HepG2 (cell line): ENCODE data around the gene TLCD1. TPM values are rescaled to one million over a fixed set of nuclear protein-coding genes. Genes with fewer than 3 reads are reported as not detected.

ENCODE experiments used
- ARHGAP35 ChIP-seq: sonication (generic); formaldehyde crosslinking; IDR thresholded peaks from 2 replicates; pipeline ENCODE4 v1.9.0; 2022; ENCODE audit warnings: mild to moderate bottlenecking, inconsistent platforms, moderate library complexity, missing genetic modification reagents, borderline replicate concordance
- BCL3 ChIP-seq: sonication (generic); formaldehyde crosslinking; IDR thresholded peaks from 2 replicates; pipeline ENCODE4 v1.5.1; 2020; ENCODE audit warnings: mild to moderate bottlenecking, missing genetic modification reagents, moderate library complexity
- CENPBD1 ChIP-seq: sonication (generic); formaldehyde crosslinking; IDR thresholded peaks from 2 replicates; pipeline ENCODE4 v1.8.0; 2022; ENCODE audit warnings: missing genetic modification reagents, low read depth, mild to moderate bottlenecking, borderline replicate concordance
- DPF2 ChIP-seq: sonication (generic); formaldehyde crosslinking; IDR thresholded peaks from 2 replicates; pipeline ENCODE4 v1.4.0; 2020; ENCODE audit warnings: mild to moderate bottlenecking, low read depth, missing genetic modification reagents, borderline replicate concordance
- NR3C1 ChIP-seq: sonication (generic); formaldehyde crosslinking; IDR thresholded peaks from 2 replicates; pipeline ENCODE4 v1.4.0; 2020; ENCODE audit warnings: missing genetic modification reagents
- REL ChIP-seq: sonication (generic); formaldehyde crosslinking; conservative IDR thresholded peaks from 2 replicates; pipeline ENCODE4 v1.8.0; 2022; ENCODE audit warnings: mild to moderate bottlenecking, missing genetic modification reagents, moderate library complexity
- RNF219 ChIP-seq: sonication (generic); formaldehyde crosslinking; IDR thresholded peaks from 2 replicates; pipeline ENCODE4 v1.5.0; 2020; ENCODE audit warnings: mild to moderate bottlenecking, missing genetic modification reagents
- SOX13 ChIP-seq, 3 experiments: fragments of 450-650 bp in 1 of 3; sonication (generic) in 1 of 3; formaldehyde crosslinking in 1 of 3; IDR thresholded peaks in 2 of 3; conservative IDR thresholded peaks in 1 of 3; 2 replicates each; pipeline versions ENCODE4 v1.5.0 to v1.6.1; 2016 to 2020; ENCODE audit warnings: antibody characterized with exemption in 1 of 3, mild to moderate bottlenecking in 1 of 3, missing compliant biosample characterization in 1 of 3, missing genetic modification reagents in 1 of 3, moderate library complexity in 1 of 3
- SYNCRIP ChIP-seq: fragments of 200-400 bp; formaldehyde crosslinking; IDR thresholded peaks from 2 replicates; pipeline ENCODE4 v1.6.1; 2018; ENCODE audit warnings: mild to moderate bottlenecking, low read depth, low read length; ENCODE audit not compliant: insufficient read depth
- TEF ChIP-seq: sonication (generic); formaldehyde crosslinking; IDR thresholded peaks from 2 replicates; pipeline ENCODE4 v1.5.0; 2020; ENCODE audit warnings: missing genetic modification reagents
- THAP8 ChIP-seq: sonication (generic); formaldehyde crosslinking; IDR thresholded peaks from 2 replicates; pipeline ENCODE4 v1.5.1; 2020; ENCODE audit warnings: missing genetic modification reagents, mild to moderate bottlenecking, borderline replicate concordance
- ZBTB26 ChIP-seq: IDR thresholded peaks from 2 replicates; pipeline ENCODE4 v1.6.1; 2016; ENCODE audit warnings: missing compliant biosample characterization, missing genetic modification reagents, borderline replicate concordance
- ZNF136 ChIP-seq: sonication (generic); formaldehyde crosslinking; IDR thresholded peaks from 2 replicates; pipeline ENCODE4 v1.8.1; 2022; ENCODE audit warnings: low read depth, mild to moderate bottlenecking, moderate library complexity, missing genetic modification reagents
- ZNF263 ChIP-seq: sonication (generic); formaldehyde crosslinking; IDR thresholded peaks from 2 replicates; pipeline ENCODE4 v1.4.0; 2020; ENCODE audit warnings: missing genetic modification reagents
- ZNF362 ChIP-seq: sonication (generic); formaldehyde crosslinking; IDR thresholded peaks from 2 replicates; pipeline ENCODE4 v1.4.0; 2020; ENCODE audit warnings: missing genetic modification reagents, mild to moderate bottlenecking, borderline replicate concordance
- ZNF639 ChIP-seq: conservative IDR thresholded peaks from 2 replicates; pipeline ENCODE4 v1.6.1; 2018; ENCODE audit warnings: missing genetic modification reagents
- polyA plus RNA-seq, 8 experiments: library from polyadenylated mRNA; depleted of rRNA in 3 of 8; stranded (reverse) in 7 of 8; unstranded in 1 of 8; fragments of >200 nt; fragmentation: Illumina TruSeq in 4 of 8; extraction: Trizol in 4 of 8; gene quantifications; 2 replicates each; pipeline versions ENCODE4 v1.2.1 to v1.2.3, GENCODE V29; 2011 to 2016; ENCODE audit warnings: low read depth in 4 of 8, missing spikeins in 1 of 8, mixed read lengths in 1 of 8; ENCODE audit not compliant: insufficient read depth in 1 of 8
- total RNA-seq, 5 experiments: library from RNA; depleted of rRNA; stranded (reverse); fragments of >200 nt; fragmentation: Illumina TruSeq; extraction: Trizol; gene quantifications; 2 replicates each; pipeline ENCODE4 v1.2.3, GENCODE V29; 2016; ENCODE audit warnings: low read depth in 1 of 5

Gene TLCD1
- total and polyA plus RNA-seq, 2 of the 13 experiments (the other 11 are each of a cell fraction or from before 2014, with no cell fraction given) = 14.9 to 19.6 TPM

GRCh38 chr17:28743243-28744103, 17.4 kb upstream of the TLCD1 start, which contains the start of gene TRAF4 (continued):
- TF ChIP-seq BCL3 (CRISPR knock-in tag) = 0 out of 2 replicates have a peak, but pooled peaks have one; percentile 4
- no peak for TF ChIP-seq DPF2
- no peak for TF ChIP-seq CENPBD1 (CRISPR knock-in tag)
- TF ChIP-seq ARHGAP35 = no peak
- no peak for TF ChIP-seq SYNCRIP
- no peak for TF ChIP-seq RNF219
- peak; percentile 68; the same call in 1 of the 2 replicates for TF ChIP-seq TEF (CRISPR knock-in tag)
- peak; percentile 20; the same call in 1 of the 2 replicates for TF ChIP-seq ZNF263 (CRISPR knock-in tag)
- TF ChIP-seq NR3C1 (CRISPR knock-in tag) = no peak
- no peak for TF ChIP-seq REL
- TF ChIP-seq THAP8 (CRISPR knock-in tag) = no peak
- TF ChIP-seq ZBTB26 = 0 out of 2 replicates have a peak, but pooled peaks have one; percentile 40
- no peak for TF ChIP-seq ZNF639 (CRISPR knock-in tag)
- no peak for TF ChIP-seq ZNF136 (CRISPR knock-in tag)
- TF ChIP-seq ZNF362 (CRISPR knock-in tag) = no peak
- TF ChIP-seq SOX13 (IDR thresholded peaks at IDR 0.05) = 0 out of 2 replicates have a peak, but pooled peaks have one; percentile 16
- no peak for TF ChIP-seq SOX13 (CRISPR knock-in tag; conservative IDR thresholded peaks at IDR 0.05 in 1 of 2, IDR thresholded peaks at IDR 0.05 in 1 of 2)
